GM12872 (cell line): ENCODE measurements around the gene PAQR9.

ENCODE experiments used
- CTCF ChIP-seq: IDR thresholded peaks from 3 replicates; pipeline ENCODE4 v1.5.1; 2011; ENCODE audit warnings: low read depth, mild to moderate bottlenecking, low read length, moderate library complexity; ENCODE audit not compliant: insufficient read depth

PAQR9 gene

GRCh38 chr3:142966808-142967207, 3.3 kb upstream of the PAQR9 start:
- TF ChIP-seq CTCF = no peak

GRCh38 chr3:142965581-142965980, 2.1 kb upstream of the PAQR9 start:
- TF ChIP-seq CTCF = no peak

- TF ChIP-seq CTCF = no peak
Observed at GRCh38 chr3:142963234-142963515, 299 bp downstream of the PAQR9 start.

GRCh38 chr3:142962520-142963233, 797 bp downstream of the PAQR9 start:
- TF ChIP-seq CTCF = no peak

- no peak for TF ChIP-seq CTCF
Observed at GRCh38 chr3:142962175-142962519, 1.3 kb downstream of the PAQR9 start.

GRCh38 chr3:142961539-142961938, 1.9 kb downstream of the PAQR9 start:
- no peak for TF ChIP-seq CTCF

GRCh38 chr3:142960322-142960850, 3.1 kb downstream of the PAQR9 start:
- no peak for TF ChIP-seq CTCF
